PFSK-1 (cell line): ENCODE results near the gene IGFBP1.

Experiments used
- POLR2AphosphoS5 ChIP-seq: IDR thresholded peaks from 2 replicates; pipeline ENCODE4 v1.6.1; 2012; ENCODE audit warnings: low read depth, mild to moderate bottlenecking, control low read depth, low read length, moderate library complexity
- SIN3A ChIP-seq: IDR thresholded peaks from 2 replicates; pipeline ENCODE4 v1.6.1; 2012; ENCODE audit warnings: mild to moderate bottlenecking, low read length, moderate library complexity, borderline replicate concordance; ENCODE audit not compliant: insufficient read depth
- TAF1 ChIP-seq: IDR thresholded peaks from 2 replicates; pipeline ENCODE4 v1.6.1; 2012; ENCODE audit warnings: low read length, control low read depth, borderline replicate concordance; ENCODE audit not compliant: insufficient read depth

DNA sequence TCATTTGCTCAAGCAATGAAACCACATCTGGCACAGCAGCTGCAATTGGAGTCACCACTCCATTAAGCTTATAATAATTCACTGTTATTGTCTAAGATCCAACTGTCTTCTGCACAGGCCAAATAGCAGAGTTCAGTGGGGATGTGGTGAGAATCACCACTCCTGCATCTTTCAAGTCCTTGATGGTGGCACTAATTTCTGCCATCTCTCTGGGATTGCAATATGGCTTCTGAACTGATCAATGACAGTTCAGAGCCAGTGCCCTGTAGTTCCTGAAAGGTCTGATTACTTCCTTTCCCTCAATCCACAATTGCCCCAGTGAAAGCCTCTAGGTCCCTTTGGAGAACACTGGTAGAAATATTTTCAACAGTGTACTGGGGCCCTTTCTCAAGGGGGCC lies 6.4 kb downstream of the IGFBP1 start:
- no peak for TF ChIP-seq TAF1
- TF ChIP-seq POLR2AphosphoS5 = no peak
- TF ChIP-seq SIN3A = no peak
